Fibroblast of pulmonary artery (primary cell): Measurements from ENCODE around the gene CTNNA2.

ENCODE experiments used
- DNase-seq: peaks from one replicate; pipeline ENCODE4 v3.0.0-alpha.2; 2010; ENCODE audit warnings: low read depth
- H3K4me3 ChIP-seq: replicated peaks from 2 replicates; pipeline ENCODE4 v1.5.1; 2011; ENCODE audit warnings: low read depth, mild to moderate bottlenecking, control low read depth, low read length, moderate library complexity
- TF ChIP-seq, protein P1 (sequence below): IDR thresholded peaks from 2 replicates; pipeline ENCODE4 v1.5.1; 2011; ENCODE audit warnings: mild to moderate bottlenecking, control low read depth, low read length, inconsistent platforms; ENCODE audit errors: missing control alignments

CTNNA2 gene

DNA sequence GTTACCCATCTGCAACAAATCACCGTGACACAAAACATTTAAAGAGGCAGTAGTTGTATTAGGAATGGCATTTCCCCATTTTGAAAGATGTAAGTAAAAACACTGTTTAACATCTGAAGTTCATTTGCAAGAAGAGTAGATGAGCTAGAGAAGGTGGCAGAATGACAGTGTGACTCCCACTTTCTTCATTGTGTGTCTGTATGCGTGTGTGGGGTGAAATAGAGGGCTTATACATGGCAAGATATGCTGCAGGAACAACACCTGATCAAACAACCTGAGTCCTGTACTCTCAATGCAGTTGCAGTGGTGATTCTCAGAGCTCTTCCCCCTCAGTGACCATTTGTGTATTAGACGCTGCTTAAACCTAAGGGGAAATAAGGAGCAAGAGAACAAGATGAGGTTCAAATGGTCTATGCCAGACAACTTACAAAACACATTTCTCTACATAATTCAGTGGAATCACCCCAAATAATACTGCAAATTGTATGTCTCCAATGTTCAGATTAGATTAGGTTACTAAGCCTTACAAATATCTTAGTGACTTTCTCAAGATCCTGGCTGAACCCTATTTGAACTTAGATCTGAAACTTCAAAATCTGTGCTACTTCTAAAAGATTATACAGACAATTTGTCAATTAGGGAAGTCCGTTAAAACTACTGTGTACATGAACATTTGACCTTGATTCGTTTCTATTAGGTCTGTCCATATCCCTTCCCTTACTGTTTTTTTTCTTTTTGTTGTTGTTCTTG is 561.6 kb downstream of the CTNNA2 start:
- H3K4me3 ChIP-seq, result no peak overlapping the region
- TF ChIP-seq, protein P1, sequence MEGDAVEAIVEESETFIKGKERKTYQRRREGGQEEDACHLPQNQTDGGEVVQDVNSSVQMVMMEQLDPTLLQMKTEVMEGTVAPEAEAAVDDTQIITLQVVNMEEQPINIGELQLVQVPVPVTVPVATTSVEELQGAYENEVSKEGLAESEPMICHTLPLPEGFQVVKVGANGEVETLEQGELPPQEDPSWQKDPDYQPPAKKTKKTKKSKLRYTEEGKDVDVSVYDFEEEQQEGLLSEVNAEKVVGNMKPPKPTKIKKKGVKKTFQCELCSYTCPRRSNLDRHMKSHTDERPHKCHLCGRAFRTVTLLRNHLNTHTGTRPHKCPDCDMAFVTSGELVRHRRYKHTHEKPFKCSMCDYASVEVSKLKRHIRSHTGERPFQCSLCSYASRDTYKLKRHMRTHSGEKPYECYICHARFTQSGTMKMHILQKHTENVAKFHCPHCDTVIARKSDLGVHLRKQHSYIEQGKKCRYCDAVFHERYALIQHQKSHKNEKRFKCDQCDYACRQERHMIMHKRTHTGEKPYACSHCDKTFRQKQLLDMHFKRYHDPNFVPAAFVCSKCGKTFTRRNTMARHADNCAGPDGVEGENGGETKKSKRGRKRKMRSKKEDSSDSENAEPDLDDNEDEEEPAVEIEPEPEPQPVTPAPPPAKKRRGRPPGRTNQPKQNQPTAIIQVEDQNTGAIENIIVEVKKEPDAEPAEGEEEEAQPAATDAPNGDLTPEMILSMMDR, result no peak
- DNase-seq, result no peak

DNA sequence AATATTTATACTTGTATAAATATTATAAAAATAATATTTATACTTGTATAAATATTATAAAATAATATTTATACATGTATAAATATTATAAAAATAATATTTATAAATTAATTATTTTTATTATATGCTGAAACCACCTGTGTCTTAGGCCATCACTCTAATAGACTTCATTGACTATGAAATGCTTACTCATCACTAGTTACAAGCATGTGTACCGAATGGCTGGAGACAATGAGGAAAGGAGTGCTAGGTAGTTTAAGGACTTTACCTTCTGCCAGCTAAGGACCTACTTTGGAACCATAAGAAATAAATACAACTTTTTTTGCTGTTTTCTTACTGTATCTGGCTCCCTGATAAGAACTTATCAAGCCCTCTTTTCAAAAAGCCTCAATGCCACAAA is 562.9 kb downstream of the CTNNA2 start:
- TF ChIP-seq, protein P1, result no peak
- DNase-seq, result no peak
- H3K4me3 ChIP-seq, result no peak overlapping the region

DNA sequence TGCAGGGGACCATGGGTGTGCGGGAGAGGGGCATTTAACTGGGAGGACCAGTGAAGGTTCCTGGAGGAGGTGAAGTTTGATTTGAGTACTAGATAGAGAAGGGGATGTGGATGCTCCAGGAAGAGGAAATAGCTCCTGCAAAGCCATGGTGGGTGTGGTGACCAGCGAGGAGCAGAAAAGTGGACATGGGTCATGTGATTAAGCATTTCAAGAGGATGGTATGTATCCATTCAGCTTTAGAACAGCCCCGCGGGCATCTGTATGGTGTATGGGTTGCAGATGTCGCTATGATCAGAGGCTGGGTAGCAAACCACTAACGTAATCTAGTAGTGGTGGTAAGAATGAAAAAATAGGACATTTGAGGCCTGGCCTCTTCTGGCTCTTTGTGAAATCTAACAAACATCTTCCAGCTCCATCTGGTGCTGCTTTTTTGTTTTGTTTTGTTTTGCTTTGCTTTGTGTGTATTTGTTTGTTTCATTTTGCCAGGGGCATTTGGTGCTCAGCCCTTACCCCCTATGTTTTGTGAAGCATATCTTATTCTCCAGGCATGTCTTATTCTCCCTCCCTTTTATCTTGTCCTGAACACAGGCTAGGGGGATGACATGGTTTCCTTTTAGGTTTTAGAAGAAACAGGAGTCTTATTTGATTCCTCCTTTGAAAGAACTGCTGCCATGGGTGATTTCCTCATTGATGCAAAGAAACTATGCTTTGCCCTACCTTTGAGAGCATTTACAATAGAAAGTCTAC is 565.6 kb downstream of the CTNNA2 start:
- TF ChIP-seq, protein P1, result no peak
- no peak for DNase-seq
- no peak overlapping the region for H3K4me3 ChIP-seq

- no peak for DNase-seq
- no peak overlapping the region for H3K4me3 ChIP-seq
These were observed 568.1 kb downstream of the CTNNA2 start for GRCh38 chr2:80080957-80081356.

DNA sequence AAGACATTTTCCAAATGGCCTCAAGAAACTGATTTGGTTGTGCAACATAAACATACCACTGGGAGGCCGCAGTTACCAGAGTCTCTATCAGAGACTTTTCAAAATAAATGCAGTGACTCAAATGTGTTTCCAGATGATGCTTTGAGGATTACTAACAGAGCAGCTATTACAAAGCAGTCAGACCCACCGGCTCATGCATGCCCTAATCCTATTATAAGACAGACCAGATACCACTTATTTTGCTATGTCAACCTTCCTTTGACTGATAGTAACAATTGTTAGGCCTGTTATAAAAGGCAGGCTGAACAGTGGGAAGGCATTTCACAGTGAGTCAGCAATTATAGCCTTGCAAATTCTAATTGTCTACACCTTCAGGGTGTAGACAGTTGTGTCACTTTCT is 574.0 kb downstream of the CTNNA2 start:
- DNase-seq, result peak; percentile 60
- TF ChIP-seq, protein P1, result peak; percentile 1

More at GRCh38 chr2:80080957-80081356, 568.1 kb downstream of the CTNNA2 start:
- TF ChIP-seq, protein P1, result no peak

DNA sequence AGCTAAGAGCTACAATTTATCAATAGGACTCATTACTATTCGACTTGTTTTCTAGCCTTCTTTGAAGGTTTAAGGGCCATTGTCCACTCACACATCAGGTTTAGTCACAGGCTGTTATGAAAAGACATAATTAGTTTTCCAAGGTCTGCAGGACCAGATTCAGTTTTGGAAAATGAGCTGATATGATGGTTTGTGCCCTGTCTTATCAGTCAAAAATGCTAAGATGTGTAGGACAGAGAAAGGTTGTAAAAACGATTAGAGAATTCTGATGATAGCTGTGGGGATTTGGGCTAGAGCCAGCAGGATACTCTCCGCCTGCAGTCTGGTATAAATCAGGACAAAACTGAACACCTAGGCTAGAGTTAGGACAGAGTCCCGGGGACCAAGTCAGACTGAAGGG is 578.4 kb downstream of the CTNNA2 start:
- DNase-seq, result no peak
- H3K4me3 ChIP-seq, result no peak overlapping the region
- TF ChIP-seq, protein P1, result no peak

More for the DNA sequence above, 574.0 kb downstream of the CTNNA2 start:
- no peak overlapping the region for H3K4me3 ChIP-seq
